AG10803 (cell line): ENCODE measurements around the gene SYT5.
"Not testable (repeated sequence)": the region's sequence is repeated elsewhere in the genome, so short reads cannot be mapped to it uniquely, and the experiment has no call there.

ENCODE experiments used
- DNase-seq: peaks from one replicate; pipeline ENCODE4 v3.0.0; 2010; ENCODE audit warnings: low read depth
- H3K4me3 ChIP-seq: 2 replicates; pipeline ENCODE4 v1.5.1; 2011; ENCODE audit warnings: mild to moderate bottlenecking, low read length, control low read depth
- TF ChIP-seq, protein P1 (sequence below): conservative IDR thresholded peaks from 2 replicates; pipeline ENCODE4 v1.5.1; 2011; ENCODE audit warnings: mild to moderate bottlenecking, low read length, control low read depth, inconsistent platforms

The SYT5 gene

DNA sequence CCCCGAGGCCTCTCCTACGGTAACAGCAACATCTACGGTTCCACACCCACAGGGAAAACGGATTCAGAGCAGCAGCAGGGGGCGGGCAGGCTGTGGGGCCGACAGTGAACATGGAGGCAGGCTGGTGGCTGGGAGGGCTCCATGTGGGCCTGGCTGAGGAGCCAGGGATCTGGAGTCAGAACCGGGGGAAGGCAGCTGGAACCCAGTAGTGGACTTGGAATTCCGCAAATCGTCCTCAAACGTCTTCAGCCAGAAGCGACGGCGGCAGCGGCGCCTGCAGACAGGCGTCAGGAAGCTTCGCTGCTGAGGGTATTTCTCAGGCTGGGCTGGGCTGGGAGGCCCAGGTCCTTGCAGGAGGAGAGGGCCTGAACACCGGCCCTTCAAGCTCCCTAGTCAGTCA lies 46.7 kb upstream of the SYT5 start:
- TF ChIP-seq, protein P1, sequence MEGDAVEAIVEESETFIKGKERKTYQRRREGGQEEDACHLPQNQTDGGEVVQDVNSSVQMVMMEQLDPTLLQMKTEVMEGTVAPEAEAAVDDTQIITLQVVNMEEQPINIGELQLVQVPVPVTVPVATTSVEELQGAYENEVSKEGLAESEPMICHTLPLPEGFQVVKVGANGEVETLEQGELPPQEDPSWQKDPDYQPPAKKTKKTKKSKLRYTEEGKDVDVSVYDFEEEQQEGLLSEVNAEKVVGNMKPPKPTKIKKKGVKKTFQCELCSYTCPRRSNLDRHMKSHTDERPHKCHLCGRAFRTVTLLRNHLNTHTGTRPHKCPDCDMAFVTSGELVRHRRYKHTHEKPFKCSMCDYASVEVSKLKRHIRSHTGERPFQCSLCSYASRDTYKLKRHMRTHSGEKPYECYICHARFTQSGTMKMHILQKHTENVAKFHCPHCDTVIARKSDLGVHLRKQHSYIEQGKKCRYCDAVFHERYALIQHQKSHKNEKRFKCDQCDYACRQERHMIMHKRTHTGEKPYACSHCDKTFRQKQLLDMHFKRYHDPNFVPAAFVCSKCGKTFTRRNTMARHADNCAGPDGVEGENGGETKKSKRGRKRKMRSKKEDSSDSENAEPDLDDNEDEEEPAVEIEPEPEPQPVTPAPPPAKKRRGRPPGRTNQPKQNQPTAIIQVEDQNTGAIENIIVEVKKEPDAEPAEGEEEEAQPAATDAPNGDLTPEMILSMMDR = no peak
- no peak for DNase-seq
- no peak overlapping the region for H3K4me3 ChIP-seq

GRCh38 chr19:55226273-55226672 lies 46.2 kb upstream of the SYT5 start:
- TF ChIP-seq, protein P1 = no peak
- no peak for DNase-seq
- no peak overlapping the region for H3K4me3 ChIP-seq

- no peak for DNase-seq
- TF ChIP-seq, protein P1 = no peak
- no peak overlapping the region for H3K4me3 ChIP-seq
These were observed 45.4 kb upstream of the SYT5 start for GRCh38 chr19:55225415-55225958.

- H3K4me3 ChIP-seq, DNase-seq: not testable (repeated sequence)
These were observed 44.8 kb upstream of the SYT5 start for GRCh38 chr19:55224679-55225414.

DNA sequence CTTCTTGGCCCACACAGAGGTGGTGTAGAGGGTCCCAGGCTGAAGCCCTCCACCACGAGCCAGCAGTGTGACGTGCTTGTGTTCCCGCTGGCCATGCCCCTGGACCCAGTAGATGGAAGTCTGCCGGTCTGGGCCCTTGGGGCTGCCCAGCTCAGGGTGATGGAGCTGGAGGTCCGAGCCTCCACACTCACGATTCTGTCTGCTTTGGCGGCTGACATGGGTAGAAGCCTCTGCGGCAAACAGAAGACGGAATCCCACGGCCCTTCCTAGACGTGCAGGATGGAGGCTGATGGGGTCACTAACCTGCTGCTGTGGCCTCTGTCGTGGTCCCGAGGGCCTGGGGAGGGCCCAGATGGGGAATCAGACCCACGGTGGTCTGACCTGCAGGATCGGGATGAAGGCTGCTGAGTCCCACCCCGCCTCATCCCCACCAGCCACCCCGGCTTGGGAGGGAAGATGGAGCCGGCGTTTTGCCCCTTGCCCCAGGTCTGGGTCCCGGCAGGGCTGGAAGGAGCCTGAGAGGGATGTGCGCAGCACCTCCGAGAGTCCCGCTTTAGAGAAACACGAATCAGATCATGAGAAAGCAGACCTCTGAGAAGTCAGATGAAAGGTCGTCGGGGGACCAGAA lies 44.1 kb upstream of the SYT5 start:
- TF ChIP-seq, protein P1 = no peak
- no peak for DNase-seq
- H3K4me3 ChIP-seq = no peak overlapping the region

DNA sequence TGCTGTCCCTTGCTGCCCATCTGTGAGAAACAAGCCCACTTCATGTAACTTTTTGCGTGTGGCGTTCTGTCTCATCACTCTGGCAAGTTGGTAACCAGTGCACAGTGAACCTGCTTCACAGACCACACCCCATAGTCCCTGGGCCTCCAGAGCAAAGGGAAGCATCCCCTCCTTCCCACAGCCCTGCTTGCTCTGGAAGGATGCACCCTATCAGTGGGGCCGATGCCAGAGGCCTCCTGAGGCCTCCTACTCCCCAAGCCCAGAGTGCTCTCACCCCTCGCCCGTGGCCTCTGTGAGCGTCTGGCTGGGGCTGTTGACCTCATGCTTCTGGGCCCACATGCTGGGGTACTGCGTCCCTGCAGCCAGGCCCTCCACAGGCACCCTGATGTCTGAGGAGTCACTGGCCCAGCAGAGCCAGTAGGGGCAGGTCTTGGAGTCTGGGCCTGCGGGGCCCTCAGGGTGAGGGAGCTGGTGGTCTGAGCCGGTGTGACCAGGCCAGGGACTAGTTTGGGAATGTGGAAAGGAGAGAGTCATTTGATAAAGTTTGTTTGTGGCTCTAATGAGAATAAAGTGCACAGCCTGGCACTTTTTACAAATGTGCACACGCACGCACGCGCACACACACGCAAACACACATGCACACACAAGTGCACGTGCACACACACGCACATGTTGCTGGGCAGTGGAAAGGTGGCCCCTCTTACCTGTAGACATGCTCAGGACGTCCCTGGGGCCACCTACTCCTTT lies 43.4 kb upstream of the SYT5 start:
- TF ChIP-seq, protein P1 = no peak
- DNase-seq = no peak
- H3K4me3 ChIP-seq = no peak overlapping the region

GRCh38 chr19:55220525-55220924 lies 40.4 kb upstream of the SYT5 start:
- DNase-seq = no peak
- TF ChIP-seq, protein P1 = no peak
- H3K4me3 ChIP-seq = no peak overlapping the region
